Measurements from ENCODE around the gene CHTOP.

DNA sequence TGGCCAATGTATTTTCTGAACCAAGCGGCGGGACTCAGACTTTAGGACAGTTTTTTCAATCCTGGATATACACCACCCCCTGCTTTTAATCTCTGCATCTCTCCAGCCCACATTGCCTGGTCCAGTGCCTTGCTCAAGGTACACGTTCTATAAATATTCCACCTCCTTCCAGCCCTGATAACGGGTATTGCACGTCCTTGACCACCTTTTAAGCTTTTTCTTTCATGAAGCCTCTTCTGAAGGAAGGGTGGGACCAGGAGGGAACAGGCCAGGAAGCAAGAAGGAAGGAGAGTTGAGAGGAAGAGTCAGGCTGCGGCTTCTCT is 24.3 kb upstream of the CHTOP start:
- TF ChIP-seq, protein P1, sequence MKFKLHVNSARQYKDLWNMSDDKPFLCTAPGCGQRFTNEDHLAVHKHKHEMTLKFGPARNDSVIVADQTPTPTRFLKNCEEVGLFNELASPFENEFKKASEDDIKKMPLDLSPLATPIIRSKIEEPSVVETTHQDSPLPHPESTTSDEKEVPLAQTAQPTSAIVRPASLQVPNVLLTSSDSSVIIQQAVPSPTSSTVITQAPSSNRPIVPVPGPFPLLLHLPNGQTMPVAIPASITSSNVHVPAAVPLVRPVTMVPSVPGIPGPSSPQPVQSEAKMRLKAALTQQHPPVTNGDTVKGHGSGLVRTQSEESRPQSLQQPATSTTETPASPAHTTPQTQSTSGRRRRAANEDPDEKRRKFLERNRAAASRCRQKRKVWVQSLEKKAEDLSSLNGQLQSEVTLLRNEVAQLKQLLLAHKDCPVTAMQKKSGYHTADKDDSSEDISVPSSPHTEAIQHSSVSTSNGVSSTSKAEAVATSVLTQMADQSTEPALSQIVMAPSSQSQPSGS (IDR thresholded peaks at IDR 0.05; ENCODE audit: low read length): no peak
- TF ChIP-seq, protein P2, sequence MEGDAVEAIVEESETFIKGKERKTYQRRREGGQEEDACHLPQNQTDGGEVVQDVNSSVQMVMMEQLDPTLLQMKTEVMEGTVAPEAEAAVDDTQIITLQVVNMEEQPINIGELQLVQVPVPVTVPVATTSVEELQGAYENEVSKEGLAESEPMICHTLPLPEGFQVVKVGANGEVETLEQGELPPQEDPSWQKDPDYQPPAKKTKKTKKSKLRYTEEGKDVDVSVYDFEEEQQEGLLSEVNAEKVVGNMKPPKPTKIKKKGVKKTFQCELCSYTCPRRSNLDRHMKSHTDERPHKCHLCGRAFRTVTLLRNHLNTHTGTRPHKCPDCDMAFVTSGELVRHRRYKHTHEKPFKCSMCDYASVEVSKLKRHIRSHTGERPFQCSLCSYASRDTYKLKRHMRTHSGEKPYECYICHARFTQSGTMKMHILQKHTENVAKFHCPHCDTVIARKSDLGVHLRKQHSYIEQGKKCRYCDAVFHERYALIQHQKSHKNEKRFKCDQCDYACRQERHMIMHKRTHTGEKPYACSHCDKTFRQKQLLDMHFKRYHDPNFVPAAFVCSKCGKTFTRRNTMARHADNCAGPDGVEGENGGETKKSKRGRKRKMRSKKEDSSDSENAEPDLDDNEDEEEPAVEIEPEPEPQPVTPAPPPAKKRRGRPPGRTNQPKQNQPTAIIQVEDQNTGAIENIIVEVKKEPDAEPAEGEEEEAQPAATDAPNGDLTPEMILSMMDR (IDR thresholded peaks at IDR 0.05; ENCODE audit: control extremely low read depth in 1 of 3, insufficient read depth in 1 of 3, low read depth in 1 of 3, low read length in 3 of 3): no peak
- TF ChIP-seq EZH2 (IDR thresholded peaks at IDR 0.05; ENCODE audit: low read depth, low read length, severe bottlenecking) (no peak), HDAC6 (IDR thresholded peaks at IDR 0.05; ENCODE audit: low read depth, low read length) (no peak), EGR1 (IDR thresholded peaks at IDR 0.05; ENCODE audit: borderline replicate concordance, low read depth, low read length) (no peak), CHD2 (IDR thresholded peaks at IDR 0.05; ENCODE audit: low read length) (no peak), EP300 (IDR thresholded peaks at IDR 0.05; ENCODE audit: borderline replicate concordance in 1 of 2, low read depth in 2 of 2, low read length in 2 of 2) (no peak)
- TF ChIP-seq, protein P3, sequence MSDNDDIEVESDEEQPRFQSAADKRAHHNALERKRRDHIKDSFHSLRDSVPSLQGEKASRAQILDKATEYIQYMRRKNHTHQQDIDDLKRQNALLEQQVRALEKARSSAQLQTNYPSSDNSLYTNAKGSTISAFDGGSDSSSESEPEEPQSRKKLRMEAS (IDR thresholded peaks at IDR 0.05): no peak
